Lung (tissue), 16 donors: ENCODE data around the gene NNMT. TPM values are rescaled to one million over a fixed set of nuclear protein-coding genes. Genes with fewer than 3 reads are reported as not detected.
A peak's percentile ranks its signal among the peaks of the same experiment; 100 is the strongest.

Experiments
- ATAC-seq: fragments of 200-7000 bp; cut with Tn5 transposase; one replicate; pipeline ENCODE4 v1.9.1; 2020; ENCODE audit warnings: moderate number of reproducible peaks; ENCODE audit not compliant: insufficient read depth, low FRiP score
- DNase-seq, 3 donors: peaks; one replicate each; pipeline ENCODE4 v3.0.0-alpha.2; 2013 to 2017
- H3K27ac ChIP-seq, 2 donors: one replicate each; pipeline ENCODE4 v1.5.1; 2013; ENCODE audit warnings: mild to moderate bottlenecking in 2 of 2, moderate library complexity in 2 of 2, control low read depth in 1 of 2, inconsistent platforms in 1 of 2, low read depth in 1 of 2, low read length in 1 of 2
- H3K27me3 ChIP-seq, 3 donors: one replicate each; pipeline ENCODE4 v1.5.1; 2013; ENCODE audit warnings: low read length in 2 of 3; ENCODE audit not compliant: control insufficient read depth in 3 of 3, insufficient read depth in 3 of 3
- H3K36me3 ChIP-seq, 4 donors: one replicate each; pipeline ENCODE4 v1.5.1; 2013; ENCODE audit warnings: low read length in 4 of 4, mild to moderate bottlenecking in 1 of 4, moderate library complexity in 1 of 4; ENCODE audit not compliant: control insufficient read depth in 4 of 4, insufficient read depth in 4 of 4
- H3K4me1 ChIP-seq, 5 donors: one replicate each; pipeline ENCODE4 v1.5.1; 2013; ENCODE audit warnings: low read length in 5 of 5, mild to moderate bottlenecking in 2 of 5, moderate library complexity in 1 of 5; ENCODE audit not compliant: control insufficient read depth in 5 of 5, insufficient read depth in 5 of 5
- H3K4me3 ChIP-seq: one replicate; pipeline ENCODE4 v1.5.1; 2013; ENCODE audit warnings: mild to moderate bottlenecking, control low read depth, moderate library complexity
- H3K9ac ChIP-seq, 2 donors: one replicate each; pipeline ENCODE4 v1.5.1; 2013; ENCODE audit warnings: low read length in 2 of 2, control low read depth in 1 of 2; ENCODE audit not compliant: insufficient read depth in 1 of 2
- H3K9me3 ChIP-seq, 4 donors: one replicate each; pipeline ENCODE4 v1.5.1; 2013; ENCODE audit warnings: low read length in 3 of 4, mild to moderate bottlenecking in 1 of 4, moderate library complexity in 1 of 4; ENCODE audit not compliant: control insufficient read depth in 4 of 4, insufficient read depth in 3 of 4
- WGBS, 2 donors: extraction: QIAGEN DNeasy Blood & Tissue Kit; methylation state at CpG; one replicate each; pipeline ENCODE4 v1.1.7; 2013; 5-methylcytosine and 5-hydroxymethylcytosine counted together
- long read RNA-seq, 5 donors: transcript quantifications; one replicate each; lab custom pipeline, GENCODE V29; 2026
- polyA plus RNA-seq, 2 donors: library from polyadenylated mRNA; stranded (reverse); fragments of 200-250 nt; gene quantifications; one replicate each; pipeline ENCODE4 v1.2.1, GENCODE V29; 2013
- total RNA-seq, 2 donors: library from RNA; depleted of rRNA in 1 of 2; stranded (reverse); fragments of >200 nt in 1 of 2; gene quantifications; one replicate each; pipeline ENCODE4 v1.2.1, GENCODE V29; 2014 to 2021
- TF ChIP-seq, protein P1 (sequence below): IDR thresholded peaks from 2 replicates; pipeline ENCODE4 v1.5.1; 2012; ENCODE audit warnings: mild to moderate bottlenecking; ENCODE audit errors: control extremely low read depth, extremely low read depth
- donor health status: control.
- donor health status: control.
- donor health status: Bipolar disorder and iron deficiency.
- donor health status: healthy.
- donor health status: DM: yes; HTN: yes; CAD: no.

The NNMT gene
- total RNA-seq, result 100 to 1,000 TPM in 1 of 2 donors, 10 to 100 TPM in 1; 15.4 to 276 TPM
- 100 to 1,000 TPM; 414 to 523 TPM for polyA plus RNA-seq
- long read RNA-seq, donor 1, result 0 reads
- long read RNA-seq, donor 2, result 0 reads
- long read RNA-seq, donor 3, result 0 reads
- long read RNA-seq, donor 4, result 0 reads
- long read RNA-seq, donor 5, result 0 reads

DNA sequence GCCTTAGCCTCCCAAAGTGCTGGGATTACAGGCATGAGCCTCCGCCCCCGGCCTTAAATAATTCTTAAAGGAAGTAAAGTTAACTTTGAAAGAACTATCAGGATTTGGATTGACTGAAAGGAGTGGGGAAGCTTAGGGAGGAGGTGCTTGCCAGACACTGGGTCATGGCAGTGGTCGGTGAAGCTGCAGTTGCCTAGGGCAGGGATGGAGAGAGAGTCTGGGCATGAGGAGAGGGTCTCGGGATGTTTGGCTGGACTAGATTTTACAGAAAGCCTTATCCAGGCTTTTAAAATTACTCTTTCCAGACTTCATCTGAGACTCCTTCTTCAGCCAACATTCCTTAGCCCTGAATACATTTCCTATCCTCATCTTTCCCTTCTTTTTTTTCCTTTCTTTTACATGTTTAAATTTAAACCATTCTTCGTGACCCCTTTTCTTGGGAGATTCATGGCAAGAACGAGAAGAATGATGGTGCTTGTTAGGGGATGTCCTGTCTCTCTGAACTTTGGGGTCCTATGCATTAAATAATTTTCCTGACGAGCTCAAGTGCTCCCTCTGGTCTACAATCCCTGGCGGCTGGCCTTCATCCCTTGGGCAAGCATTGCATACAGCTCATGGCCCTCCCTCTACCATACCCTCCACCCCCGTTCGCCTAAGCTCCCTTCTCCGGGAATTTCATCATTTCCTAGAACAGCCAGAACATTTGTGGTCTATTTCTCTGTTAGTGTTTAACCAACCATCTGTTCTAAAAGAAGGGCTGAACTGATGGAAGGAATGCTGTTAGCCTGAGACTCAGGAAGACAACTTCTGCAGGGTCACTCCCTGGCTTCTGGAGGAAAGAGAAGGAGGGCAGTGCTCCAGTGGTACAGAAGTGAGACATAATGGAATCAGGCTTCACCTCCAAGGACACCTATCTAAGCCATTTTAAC is at the start of gene NNMT:
Gene NNMT (plus strand): TSS at position 724 of the 929 bp plus-strand sequence. CDS start 158 bp downstream, at position 882.
- WGBS, 2 donors, result 55 to 62% methylated on average over 11 of the region's 11 CpGs
- Histone ChIP-seq H3K4me1 (peaks cover 0 to 6% (median 0%) of the 10 kb centered on the region in 5 donors), H3K27me3 (no peaks in the 10 kb centered on the region), H3K4me3 (peak within 1 kb of the TSS; percentile 32), H3K27ac (peak within 1 kb of the TSS; percentile 54 to 94), H3K9me3 (peaks cover 0 to 2% (median under 1%) of the 10 kb centered on the region in 4 donors), H3K9ac (no peak within 1 kb of the TSS), H3K36me3 (no peaks in the 10 kb centered on the region)
- DNase-seq, result no peak
- TF ChIP-seq, protein P1, sequence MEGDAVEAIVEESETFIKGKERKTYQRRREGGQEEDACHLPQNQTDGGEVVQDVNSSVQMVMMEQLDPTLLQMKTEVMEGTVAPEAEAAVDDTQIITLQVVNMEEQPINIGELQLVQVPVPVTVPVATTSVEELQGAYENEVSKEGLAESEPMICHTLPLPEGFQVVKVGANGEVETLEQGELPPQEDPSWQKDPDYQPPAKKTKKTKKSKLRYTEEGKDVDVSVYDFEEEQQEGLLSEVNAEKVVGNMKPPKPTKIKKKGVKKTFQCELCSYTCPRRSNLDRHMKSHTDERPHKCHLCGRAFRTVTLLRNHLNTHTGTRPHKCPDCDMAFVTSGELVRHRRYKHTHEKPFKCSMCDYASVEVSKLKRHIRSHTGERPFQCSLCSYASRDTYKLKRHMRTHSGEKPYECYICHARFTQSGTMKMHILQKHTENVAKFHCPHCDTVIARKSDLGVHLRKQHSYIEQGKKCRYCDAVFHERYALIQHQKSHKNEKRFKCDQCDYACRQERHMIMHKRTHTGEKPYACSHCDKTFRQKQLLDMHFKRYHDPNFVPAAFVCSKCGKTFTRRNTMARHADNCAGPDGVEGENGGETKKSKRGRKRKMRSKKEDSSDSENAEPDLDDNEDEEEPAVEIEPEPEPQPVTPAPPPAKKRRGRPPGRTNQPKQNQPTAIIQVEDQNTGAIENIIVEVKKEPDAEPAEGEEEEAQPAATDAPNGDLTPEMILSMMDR, result no peak
- peak; percentile 54 for ATAC-seq

- TF ChIP-seq, protein P1, result no peak
- Histone ChIP-seq H3K9me3 (no peaks in the 10 kb centered on the region), H3K27me3 (no peaks in the 10 kb centered on the region), H3K36me3 (peaks cover 0 to 59% (median 17%) of the 10 kb centered on the region in 4 donors), H3K9ac (no peak overlapping the region), H3K4me1 (peaks cover 0 to 6% (median 0%) of the 10 kb centered on the region in 5 donors), H3K4me3 (no peak overlapping the region), H3K27ac (no peak overlapping the region)
- ATAC-seq (no peak), DNase-seq (no peak)
- WGBS, 2 donors, result 93 to 97% methylated on average over 11 of the region's 11 CpGs
These were observed 49.0 kb upstream of the NNMT start for GRCh38 chr11:114247070-114247789.

GRCh38 chr11:114250180-114250579 is 46.0 kb upstream of the NNMT start:
- Histone ChIP-seq H3K4me1 (peaks cover 0 to 5% (median 0%) of the 10 kb centered on the region in 5 donors), H3K9ac (no peak overlapping the region), H3K27ac (no peak overlapping the region), H3K4me3 (no peak overlapping the region), H3K9me3 (no peaks in the 10 kb centered on the region), H3K27me3 (no peaks in the 10 kb centered on the region), H3K36me3 (peaks cover 0 to 49% (median 12%) of the 10 kb centered on the region in 4 donors)
- WGBS, 2 donors, result 93 to 97% methylated on average over 17 of the region's 17 CpGs
- no peak for ATAC-seq
- TF ChIP-seq, protein P1, result no peak
- DNase-seq, result no peak
